ENCODE measurements around the gene DLG2.
"Not testable (repeated sequence)": the region's sequence is repeated elsewhere in the genome, so short reads cannot be mapped to it uniquely, and the experiment has no call there.

DLG2 gene

DNA sequence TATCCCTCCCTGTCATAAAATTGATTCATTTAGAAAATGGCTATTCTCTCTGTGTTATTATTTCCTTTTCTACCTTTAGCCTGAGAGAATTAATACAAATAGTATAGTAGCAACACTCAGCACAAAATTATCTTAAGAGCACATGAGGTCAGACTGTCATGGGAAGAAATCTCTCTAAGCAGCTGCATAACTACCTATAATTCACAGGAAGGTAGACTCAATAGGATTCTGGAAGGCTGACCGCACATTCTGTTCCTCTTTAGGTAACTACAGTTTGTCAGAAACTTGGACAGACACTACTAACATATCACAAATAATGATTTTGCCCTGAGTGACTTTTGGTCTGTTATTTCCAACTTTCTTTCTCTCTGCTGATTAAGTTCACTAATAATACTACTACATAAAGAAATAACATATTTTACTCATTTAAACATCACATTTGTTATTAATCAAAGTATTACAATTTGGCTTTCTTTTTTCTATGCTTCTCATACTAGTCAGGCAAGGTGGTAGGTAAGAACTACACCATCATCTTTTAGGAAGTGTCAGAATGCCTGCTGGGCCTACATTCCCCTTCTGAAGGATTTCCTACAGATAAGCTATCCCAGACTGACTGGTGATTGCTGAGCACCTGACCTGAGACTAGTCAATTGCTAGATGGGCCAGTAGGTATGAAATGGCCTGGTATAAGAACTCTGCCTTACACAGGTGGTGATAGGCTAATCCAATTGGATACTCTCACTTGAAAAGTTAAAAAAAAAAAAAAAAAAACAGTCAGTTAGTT lies 325.1 kb downstream of the DLG2 start:
- DNase-seq = no peak

GRCh38 chr11:85299258-85299942 lies 327.7 kb downstream of the DLG2 start:
- no peak for DNase-seq

- no peak for DNase-seq
Observed at GRCh38 chr11:85295694-85296271, 331.4 kb downstream of the DLG2 start.

GRCh38 chr11:85281550-85281949 lies 345.6 kb downstream of the DLG2 start:
- no peak for DNase-seq

DNA sequence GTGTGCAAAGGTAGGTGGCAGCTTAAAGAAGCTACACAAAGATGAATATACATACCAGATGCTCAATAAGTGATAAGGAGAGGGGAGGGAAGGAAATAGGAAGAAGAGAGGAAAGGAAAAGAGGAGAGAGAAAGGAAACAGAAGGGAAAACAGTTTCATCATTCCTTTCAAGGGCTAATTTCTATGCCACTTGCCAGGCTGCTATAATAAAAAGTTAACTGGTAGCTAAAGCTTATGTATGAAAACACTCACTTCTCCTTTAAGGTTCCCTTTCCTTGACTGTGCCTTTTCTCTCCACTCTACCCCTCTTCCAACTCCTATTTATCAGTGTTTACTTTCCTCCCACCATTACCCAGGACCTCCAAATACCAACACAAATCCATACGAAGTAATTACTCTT lies 347.9 kb downstream of the DLG2 start:
- no peak for DNase-seq

DNA sequence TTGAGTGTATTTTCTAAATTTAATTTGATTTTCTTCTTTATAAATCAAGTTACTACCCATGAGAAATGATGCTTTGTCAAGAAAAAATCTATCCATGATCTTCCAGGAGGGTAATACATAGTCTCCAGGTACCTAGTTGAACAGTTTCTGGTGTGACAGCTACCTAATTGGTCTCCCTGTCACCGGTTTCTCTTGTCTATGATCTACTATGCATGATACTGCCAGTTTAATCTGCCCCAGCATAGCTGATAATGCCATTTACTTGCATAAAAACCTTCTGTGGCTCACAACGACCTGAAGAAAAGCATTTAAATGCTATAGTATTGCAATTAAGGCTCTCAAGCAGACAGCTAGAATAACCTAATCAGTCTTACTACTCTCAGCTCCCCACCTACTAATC lies 349.5 kb downstream of the DLG2 start:
- no peak for DNase-seq

DNA sequence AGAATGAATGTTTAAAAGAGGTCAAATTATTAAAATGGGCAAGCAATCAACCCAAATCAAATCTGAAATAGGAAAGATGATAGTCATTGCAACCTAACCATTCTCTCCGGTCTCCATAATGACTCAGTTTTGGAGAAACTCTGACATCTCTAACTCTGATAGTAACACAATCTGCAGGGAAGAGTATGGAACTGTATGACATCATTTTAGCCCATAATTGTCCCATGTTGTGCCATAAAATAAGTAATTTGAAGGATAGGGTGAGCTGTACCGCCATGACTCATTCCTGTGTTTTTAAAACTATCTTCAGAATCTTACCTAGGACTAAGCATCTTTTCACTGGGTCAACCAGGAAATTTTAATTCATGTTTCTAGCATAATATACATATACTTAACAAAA lies 350.8 kb downstream of the DLG2 start:
- no peak for DNase-seq

DNA sequence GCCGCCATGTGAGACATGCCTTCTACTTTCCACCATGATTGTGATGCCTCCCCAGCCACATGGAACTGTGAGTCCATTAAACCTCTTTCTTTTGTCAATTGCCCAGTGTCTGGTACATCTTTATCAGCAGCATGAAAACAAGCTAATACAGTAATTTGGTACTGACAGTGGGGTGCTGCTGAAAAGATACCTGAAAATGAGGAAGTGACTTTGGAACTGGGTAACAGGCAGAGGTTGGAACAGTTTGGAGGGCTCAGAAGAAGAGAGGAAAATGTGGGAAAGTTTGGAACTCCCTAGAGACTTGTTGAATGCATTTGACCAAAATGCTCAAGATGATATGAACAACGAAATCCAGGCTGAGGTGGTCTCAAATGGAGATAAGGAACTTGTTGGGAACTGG lies 356.8 kb downstream of the DLG2 start:
- not testable (repeated sequence) for DNase-seq

- DNase-seq = no peak
Observed at GRCh38 chr11:85269109-85269508, 358.0 kb downstream of the DLG2 start.

- DNase-seq = no peak
Observed at GRCh38 chr11:85266646-85267045, 360.5 kb downstream of the DLG2 start.

DNA sequence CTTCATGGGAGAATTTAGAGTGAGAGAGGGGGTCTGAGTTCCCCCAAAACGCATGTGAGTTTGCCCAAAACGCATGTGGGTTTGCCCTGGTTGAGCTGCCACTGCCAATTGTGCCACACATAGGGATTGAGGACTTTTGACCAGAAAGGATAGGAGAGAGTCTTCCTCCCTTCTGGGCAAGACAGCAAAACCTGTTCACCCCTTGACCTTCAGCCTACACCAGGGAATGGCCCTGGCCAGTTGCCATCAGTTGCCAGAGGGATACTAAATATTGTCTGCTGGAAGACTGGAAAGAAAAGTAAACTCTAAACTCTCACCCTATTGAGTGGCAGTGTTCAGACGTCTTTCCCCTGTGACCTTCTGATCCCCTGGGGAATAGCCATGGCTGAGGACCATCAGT lies 363.8 kb downstream of the DLG2 start:
- DNase-seq = no peak

- DNase-seq = no peak
Observed at GRCh38 chr11:85257837-85258236, 369.3 kb downstream of the DLG2 start.

DNA sequence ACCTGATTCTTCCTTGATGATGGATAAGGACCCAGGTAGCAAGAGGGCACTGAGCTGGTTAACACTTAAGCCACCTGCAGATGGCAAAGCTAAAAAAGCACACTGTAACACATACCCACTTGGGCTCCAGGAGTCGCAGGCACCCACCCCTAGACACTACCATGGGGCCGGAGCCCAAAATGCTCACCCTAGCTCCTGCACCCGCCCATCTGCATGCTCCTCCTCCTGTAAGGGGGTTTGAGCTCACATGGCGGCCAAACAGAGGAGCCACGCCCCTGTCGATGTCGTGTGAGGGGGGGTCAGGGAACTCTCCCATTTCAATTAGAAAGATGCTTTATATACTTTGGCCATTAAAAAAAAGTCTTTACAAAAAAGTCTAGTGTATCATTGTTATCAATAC lies 370.7 kb downstream of the DLG2 start:
- DNase-seq = no peak

DNA sequence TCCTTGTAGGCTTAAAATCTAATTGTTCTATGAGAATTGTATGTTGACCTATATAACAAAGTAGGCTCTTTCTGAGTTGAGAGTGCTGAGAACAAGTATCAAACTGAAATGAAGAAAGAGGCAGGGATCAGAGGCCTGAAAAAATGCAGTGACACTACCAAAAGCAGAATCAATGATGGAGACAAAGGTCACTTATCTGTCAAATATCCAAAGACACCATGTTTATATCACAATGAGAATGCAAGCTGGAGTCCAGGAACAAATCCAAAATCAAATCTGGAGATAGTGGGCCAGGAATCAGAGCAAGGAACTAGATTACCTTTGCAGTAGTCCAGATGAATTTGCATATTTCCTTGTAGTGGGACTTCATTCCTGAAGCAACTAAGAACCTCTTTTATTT lies 377.7 kb downstream of the DLG2 start:
- no peak for DNase-seq

DNA sequence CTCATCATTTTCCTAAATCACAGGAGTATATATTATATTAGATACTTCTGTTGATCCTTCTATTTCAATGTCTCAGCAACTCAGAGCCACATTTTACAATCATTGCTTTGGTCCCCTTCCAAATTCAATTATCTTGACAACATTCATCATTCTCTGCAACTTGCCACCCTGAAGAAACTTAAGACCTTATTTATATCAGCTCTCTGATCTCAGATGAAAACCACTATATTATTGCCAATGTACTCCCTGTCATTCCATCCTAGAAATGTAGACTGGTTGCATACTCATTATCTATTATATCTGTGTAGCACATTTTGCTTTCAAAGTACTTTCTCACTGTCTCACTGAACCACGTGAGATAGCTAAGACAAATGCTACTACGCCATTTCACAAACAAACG lies 379.3 kb downstream of the DLG2 start:
- DNase-seq = no peak

DNA sequence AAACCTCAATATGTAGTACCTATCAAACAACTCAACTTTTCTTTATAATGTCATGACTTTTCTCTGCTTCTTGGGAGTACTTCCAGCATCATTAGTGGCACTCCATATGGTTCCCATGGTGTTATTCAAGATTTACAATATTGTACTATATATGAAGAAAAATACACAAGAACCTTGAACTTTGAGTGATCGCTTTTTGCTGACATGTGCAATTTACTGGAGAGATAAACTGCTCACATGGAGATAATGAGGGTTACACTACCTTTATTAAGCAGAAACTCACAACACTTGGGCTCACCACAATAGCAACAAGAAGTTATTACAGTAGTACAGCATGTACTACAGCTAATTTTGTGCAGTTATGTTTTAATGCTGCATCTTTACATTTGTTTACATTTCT lies 388.2 kb downstream of the DLG2 start:
- no peak for DNase-seq

- DNase-seq = not testable (repeated sequence)
Observed at GRCh38 chr11:85238038-85238437, 389.1 kb downstream of the DLG2 start.

DNA sequence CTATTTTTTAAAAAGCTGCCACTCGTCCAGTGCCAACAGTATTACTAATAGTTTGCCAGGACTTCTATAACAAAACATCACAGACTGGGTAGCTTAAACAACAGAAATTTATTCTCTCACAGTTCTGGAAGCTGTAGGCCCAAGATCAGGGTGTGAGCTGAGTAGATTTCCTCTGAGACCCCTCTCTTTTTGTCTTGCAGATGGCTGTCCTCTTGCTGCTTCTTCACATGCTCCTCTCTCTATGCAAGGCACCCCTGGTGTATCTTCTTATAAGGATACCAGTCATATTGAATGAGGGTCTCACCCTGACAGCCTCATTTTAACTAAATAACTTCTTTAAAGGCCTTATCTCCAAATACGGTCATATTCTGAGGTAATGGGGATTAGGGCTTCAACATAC lies 390.9 kb downstream of the DLG2 start:
- no peak for DNase-seq

DNA sequence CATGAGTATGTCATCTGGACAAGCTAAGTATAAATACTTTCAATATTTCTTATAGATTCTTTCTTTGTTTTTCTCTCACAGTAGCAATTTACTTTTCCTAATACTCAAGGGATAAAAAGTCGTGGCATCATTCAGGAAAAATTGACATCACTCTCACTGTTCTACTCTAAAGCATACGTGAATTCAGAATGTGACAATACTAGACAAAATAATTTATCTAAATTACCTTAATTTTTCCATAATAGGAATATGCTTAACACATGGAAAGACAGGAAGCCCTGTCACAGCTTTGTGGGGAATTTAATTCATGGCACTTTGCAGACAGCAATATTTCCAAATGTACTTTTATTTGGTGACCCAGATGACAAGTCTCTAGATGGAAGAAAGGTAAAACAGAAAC lies 394.6 kb downstream of the DLG2 start:
- no peak for DNase-seq

- DNase-seq = no peak
Observed at GRCh38 chr11:85231588-85231987, 395.6 kb downstream of the DLG2 start.

- not testable (repeated sequence) for DNase-seq
Observed at GRCh38 chr11:85229723-85230122, 397.4 kb downstream of the DLG2 start.

DNA sequence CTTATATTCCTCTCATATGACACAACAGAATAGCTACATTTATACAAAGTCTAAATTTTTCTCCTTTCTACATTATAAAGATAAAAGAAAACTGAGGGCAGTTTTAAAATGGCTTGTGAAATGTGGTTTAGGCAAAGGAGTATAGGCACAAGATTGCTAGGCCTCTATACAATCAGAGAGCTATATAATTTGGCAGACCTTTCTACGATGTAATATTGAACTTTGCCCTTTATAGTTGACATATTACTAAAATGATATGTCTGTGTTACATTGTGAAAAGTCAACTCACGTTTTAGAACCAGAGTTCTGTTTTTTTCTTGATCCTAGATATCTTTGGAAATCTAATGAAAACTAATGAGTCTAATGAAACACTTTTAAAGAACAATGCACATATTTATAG lies 430.2 kb downstream of the DLG2 start:
- no peak for DNase-seq

GRCh38 chr11:85195934-85196333 lies 431.2 kb downstream of the DLG2 start:
- no peak for DNase-seq

DNA sequence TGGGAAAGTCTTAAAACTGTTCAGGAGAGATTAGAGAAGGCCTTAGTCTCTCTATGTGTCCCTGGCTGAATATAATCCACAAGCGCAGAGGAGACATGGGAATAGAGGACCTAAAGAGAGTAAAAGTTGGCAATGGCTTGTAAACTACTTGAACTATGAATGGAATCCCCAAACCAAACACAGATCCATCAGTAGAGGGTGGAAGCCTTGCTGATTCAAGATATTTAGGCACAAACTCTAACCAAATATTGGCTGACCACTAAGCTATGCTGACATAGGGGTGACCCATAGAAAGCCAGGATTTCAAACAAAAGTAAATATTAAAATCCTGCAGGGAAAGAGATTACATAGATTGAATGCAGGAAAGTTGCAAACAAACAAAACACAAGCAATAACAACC lies 439.2 kb downstream of the DLG2 start:
- DNase-seq = no peak
